ENCODE results near the gene TMEM213.

- TF ChIP-seq EZH2 (IDR thresholded peaks at IDR 0.05; ENCODE audit: borderline replicate concordance, insufficient read depth, low read length, poor library complexity, severe bottlenecking) (no peak), CTCF (IDR thresholded peaks at IDR 0.05; ENCODE audit: poor library complexity, severe bottlenecking) (no peak)
These were observed 83.9 kb downstream of the TMEM213 start for GRCh38 chr7:138881579-138882188.
